H9 (cell line): ENCODE measurements around the gene CREG2. TPM values are rescaled to one million over a fixed set of nuclear protein-coding genes. Genes with fewer than 3 reads are reported as not detected.
"Not testable (repeated sequence)": the region's sequence is repeated elsewhere in the genome, so short reads cannot be mapped to it uniquely, and the experiment has no call there.

Experiments used
- DNase-seq: peaks from one replicate; pipeline ENCODE4 v3.0.0-alpha.2; 2017
- H2AFZ ChIP-seq: one replicate; pipeline ENCODE4 v1.6.1; 2013; ENCODE audit warnings: mild to moderate bottlenecking, low read length, control low read depth, moderate library complexity
- H2AK5ac ChIP-seq: 2 replicates; pipeline ENCODE4 v1.6.1; 2013; ENCODE audit warnings: low read length, control low read depth, mixed read lengths; ENCODE audit not compliant: insufficient read length
- H2BK120ac ChIP-seq: one replicate; pipeline ENCODE4 v1.6.1; 2013; ENCODE audit warnings: low read depth, mild to moderate bottlenecking, low read length, control low read depth, inconsistent platforms; ENCODE audit not compliant: poor library complexity, severe bottlenecking
- H2BK12ac ChIP-seq: 2 replicates; pipeline ENCODE4 v1.6.1; 2013; ENCODE audit warnings: low read length, control low read depth, mixed read lengths, low read depth; ENCODE audit not compliant: insufficient read length
- H2BK15ac ChIP-seq: 2 replicates; pipeline ENCODE4 v1.6.1; 2013; ENCODE audit warnings: low read depth, low read length, control low read depth
- H2BK20ac ChIP-seq: one replicate; pipeline ENCODE4 v1.6.1; 2013; ENCODE audit warnings: low read depth, mild to moderate bottlenecking, low read length, control low read depth, inconsistent platforms; ENCODE audit not compliant: poor library complexity, severe bottlenecking
- H2BK5ac ChIP-seq: 2 replicates; pipeline ENCODE4 v1.6.1; 2013; ENCODE audit warnings: low read length, control low read depth, mixed read lengths; ENCODE audit not compliant: insufficient read length
- H3K14ac ChIP-seq: 2 replicates; pipeline ENCODE4 v1.6.1; 2013; ENCODE audit warnings: low read length, control low read depth; ENCODE audit not compliant: insufficient read depth
- H3K18ac ChIP-seq: 2 replicates; pipeline ENCODE4 v1.6.1; 2013; ENCODE audit warnings: low read depth, mild to moderate bottlenecking, mixed read lengths, low read length, control low read depth; ENCODE audit not compliant: insufficient read length
- H3K23ac ChIP-seq: 2 replicates; pipeline ENCODE4 v1.6.1; 2013; ENCODE audit warnings: low read length, control low read depth, mixed read lengths, low read depth; ENCODE audit not compliant: insufficient read length
- H3K23me2 ChIP-seq: 2 replicates; pipeline ENCODE4 v1.6.1; 2013; ENCODE audit warnings: low read depth, mild to moderate bottlenecking, mixed read lengths, low read length, control low read depth; ENCODE audit not compliant: insufficient read length, poor library complexity, severe bottlenecking
- H3K27ac ChIP-seq: 2 replicates; pipeline ENCODE4 v1.5.1; 2013; ENCODE audit warnings: low read length, control low read depth, mixed read lengths, low read depth; ENCODE audit not compliant: insufficient read length
- H3K27me3 ChIP-seq: 2 replicates; pipeline ENCODE4 v1.6.1; 2013; ENCODE audit warnings: low read length, control low read depth, inconsistent platforms; ENCODE audit not compliant: insufficient read depth
- H3K4ac ChIP-seq: 2 replicates; pipeline ENCODE4 v1.6.1; 2013; ENCODE audit warnings: low read depth, mild to moderate bottlenecking, control low read depth, inconsistent platforms, low read length, moderate library complexity
- H3K4me1 ChIP-seq: 2 replicates; pipeline ENCODE4 v1.6.1; 2013; ENCODE audit warnings: low read length, control low read depth, inconsistent platforms; ENCODE audit not compliant: insufficient read depth
- H3K4me2 ChIP-seq: 2 replicates; pipeline ENCODE4 v1.6.1; 2013; ENCODE audit warnings: low read length, control low read depth, mixed read lengths; ENCODE audit not compliant: insufficient read length, insufficient read depth
- H3K56ac ChIP-seq: 2 replicates; pipeline ENCODE4 v1.6.1; 2013; ENCODE audit warnings: low read depth, mild to moderate bottlenecking, mixed read lengths, low read length, control low read depth; ENCODE audit not compliant: insufficient read length
- H3K79me1 ChIP-seq: 2 replicates; pipeline ENCODE4 v1.6.1; 2013; ENCODE audit warnings: low read depth, mild to moderate bottlenecking, moderate library complexity, low read length, control low read depth, inconsistent platforms; ENCODE audit not compliant: insufficient read depth, poor library complexity, severe bottlenecking
- H3K79me2 ChIP-seq: 2 replicates; pipeline ENCODE4 v1.6.1; 2013; ENCODE audit warnings: low read length, control low read depth, inconsistent platforms; ENCODE audit not compliant: insufficient read depth
- H3K9ac ChIP-seq: 2 replicates; pipeline ENCODE4 v1.6.1; 2013; ENCODE audit warnings: low read length, control low read depth, mixed read lengths; ENCODE audit not compliant: insufficient read length; ENCODE audit errors: extremely low read depth
- H3K9me3 ChIP-seq: one replicate; pipeline ENCODE4 v1.6.1; 2013; ENCODE audit warnings: low read depth, low read length, inconsistent platforms; ENCODE audit not compliant: control insufficient read depth
- H3T11ph ChIP-seq: one replicate; pipeline ENCODE4 v1.6.1; 2013; ENCODE audit warnings: mild to moderate bottlenecking, low read length, control low read depth, inconsistent platforms
- H4K20me1 ChIP-seq: one replicate; pipeline ENCODE4 v1.6.1; 2013; ENCODE audit not compliant: control insufficient read depth, insufficient read length, insufficient read depth
- H4K5ac ChIP-seq: 2 replicates; pipeline ENCODE4 v1.6.1; 2013; ENCODE audit warnings: low read depth, mild to moderate bottlenecking, mixed read lengths, low read length, control low read depth; ENCODE audit not compliant: insufficient read length
- H4K8ac ChIP-seq: replicated peaks from 2 replicates; pipeline ENCODE4 v1.6.1; 2013; ENCODE audit warnings: low read length, control low read depth, mixed read lengths, low read depth; ENCODE audit not compliant: insufficient read length
- H4K91ac ChIP-seq: 2 replicates; pipeline ENCODE4 v1.6.1; 2013; ENCODE audit warnings: low read depth, mild to moderate bottlenecking, moderate library complexity, mixed read lengths, low read length, control low read depth; ENCODE audit not compliant: insufficient read length
- H3K27ac Mint-ChIP-seq, 3 experiments: 2 replicates in 2 of 3; 3 replicates in 1 of 3; pipeline ENCODE4 v1.8.0; 2020 to 2021; ENCODE audit warnings: mixed read lengths in 3 of 3, mild to moderate bottlenecking in 1 of 3, moderate library complexity in 1 of 3
- H3K27me3 Mint-ChIP-seq: 2 replicates; pipeline ENCODE4 v1.8.0; 2021; ENCODE audit warnings: low read depth, mild to moderate bottlenecking, moderate library complexity, mixed read lengths
- H3K36me3 Mint-ChIP-seq, 3 experiments: 2 replicates in 2 of 3; 3 replicates in 1 of 3; pipeline ENCODE4 v1.8.0; 2020 to 2021; ENCODE audit warnings: low read depth in 3 of 3, mixed read lengths in 3 of 3; ENCODE audit not compliant: insufficient read depth in 1 of 3
- H3K4me1 Mint-ChIP-seq, 2 experiments: 2 replicates each; pipeline ENCODE4 v1.8.0; 2020; ENCODE audit warnings: mixed read lengths in 2 of 2
- H3K4me3 Mint-ChIP-seq, 2 experiments: 2 replicates in 1 of 2; 3 replicates in 1 of 2; pipeline ENCODE4 v1.8.0; 2020 to 2021; ENCODE audit warnings: mild to moderate bottlenecking in 2 of 2, mixed read lengths in 2 of 2, moderate library complexity in 1 of 2
- H3K9me3 Mint-ChIP-seq, 2 experiments: 2 replicates in 1 of 2; 3 replicates in 1 of 2; pipeline ENCODE4 v1.8.0; 2020; ENCODE audit warnings: mild to moderate bottlenecking in 2 of 2, mixed read lengths in 2 of 2, moderate library complexity in 1 of 2
- CTCF ChIP-seq: fragments of 200-600 bp; sonication (generic); conservative IDR thresholded peaks from 3 replicates; pipeline ENCODE4 v1.8.0; 2021; ENCODE audit warnings: antibody characterized with exemption, mild to moderate bottlenecking
- WGBS: extraction: QIAGEN DNeasy Blood & Tissue Kit; methylation state at CpG from one replicate; pipeline ENCODE4 v1.1.7; 2013; ENCODE audit warnings: missing lambda C conversion rate, low lambda C conversion rate, mixed read lengths; ENCODE audit not compliant: insufficient read length; ENCODE audit errors: extremely low coverage; 5-methylcytosine and 5-hydroxymethylcytosine counted together
- total RNA-seq: library from RNA; stranded (reverse); gene quantifications from 2 replicates; pipeline ENCODE4 v1.2.1, GENCODE V29; 2021

Gene CREG2
- total RNA-seq, 1 experiment from 2014 or later = 0.77 TPM

GRCh38 chr2:101354420-101355311 is 32.6 kb downstream of the CREG2 start:
- H3K9ac ChIP-seq = no peak overlapping the region
- Mint-ChIP-seq H3K27ac (peak overlapping the region in 1 of 3 experiments; percentile 2; a peak in 2 of 7 replicates), H3K36me3 (no peaks in the 10 kb centered on the region), H3K9me3 (no peaks in the 10 kb centered on the region), H3K4me3 (no peak overlapping the region), H3K4me1 (peaks cover 11 to 16% of the 10 kb centered on the region in 2 experiments), H3K27me3 (peaks cover 3% of the 10 kb centered on the region; the same call in 1 of the 2 replicates)
- H4K20me1 ChIP-seq = no peaks in the 10 kb centered on the region
- H3K27ac ChIP-seq = no peak overlapping the region
- H3K23me2 ChIP-seq = no peaks in the 10 kb centered on the region
- H2AFZ ChIP-seq = no peak overlapping the region
- no peak overlapping the region for H3K4me2 ChIP-seq
- no CpG with 5 or more reads among the region's 21 CpGs for WGBS
- no peak overlapping the region for H2BK20ac ChIP-seq
- no peak overlapping the region for H2BK120ac ChIP-seq
- no peak for TF ChIP-seq CTCF
- H2BK12ac ChIP-seq = no peak overlapping the region
- no peak overlapping the region for H2BK5ac ChIP-seq
- H3T11ph ChIP-seq = no peak overlapping the region
- H4K5ac ChIP-seq = no peak overlapping the region
- H3K9me3 ChIP-seq = no peaks in the 10 kb centered on the region
- H4K91ac ChIP-seq = no peak overlapping the region
- H3K79me2 ChIP-seq = no peaks in the 10 kb centered on the region
- no peak overlapping the region for H3K23ac ChIP-seq
- H3K14ac ChIP-seq = no peak overlapping the region; the same call in 1 of the 2 replicates
- no peak overlapping the region for H3K4ac ChIP-seq
- H3K56ac ChIP-seq = no peak overlapping the region
- no peaks in the 10 kb centered on the region for H3K27me3 ChIP-seq
- no peaks in the 10 kb centered on the region for H3K79me1 ChIP-seq
- DNase-seq = no peak
- no peak overlapping the region for H2AK5ac ChIP-seq
- no peak overlapping the region for H2BK15ac ChIP-seq
- no peak overlapping the region for H4K8ac ChIP-seq
- H3K4me1 ChIP-seq = peaks cover under 1% of the 10 kb centered on the region; the same call in 1 of the 2 replicates
- no peak overlapping the region for H3K18ac ChIP-seq

GRCh38 chr2:101352631-101353030 is 34.7 kb downstream of the CREG2 start:
- not testable (repeated sequence) for H3K4me2 ChIP-seq, H4K91ac ChIP-seq, H2BK5ac ChIP-seq, H2AK5ac ChIP-seq, H3K27ac ChIP-seq, H2BK15ac ChIP-seq, H3K14ac ChIP-seq, H3K79me2 ChIP-seq, H2BK12ac ChIP-seq, H3K4me3 Mint-ChIP-seq, H3K56ac ChIP-seq, H3K4ac ChIP-seq, H3K9ac ChIP-seq, H3K27me3 Mint-ChIP-seq, H3K9me3 Mint-ChIP-seq, H3K36me3 Mint-ChIP-seq, DNase-seq, H3K79me1 ChIP-seq, H4K5ac ChIP-seq, H2BK120ac ChIP-seq, H3K27me3 ChIP-seq, H3K4me1 ChIP-seq, H4K8ac ChIP-seq, H2AFZ ChIP-seq, H3K9me3 ChIP-seq, H2BK20ac ChIP-seq, H3K23me2 ChIP-seq, H3K27ac Mint-ChIP-seq, H3K18ac ChIP-seq, H4K20me1 ChIP-seq, H3T11ph ChIP-seq, H3K23ac ChIP-seq
- WGBS = no CpG with 5 or more reads among the region's 4 CpGs
- H3K4me1 Mint-ChIP-seq = peaks cover 6 to 10% of the 10 kb centered on the region in 2 experiments; a peak in 2 of 4 replicates
